Measurements from ENCODE around the gene CRYBG1. TPM values are rescaled to one million over a fixed set of nuclear protein-coding genes. Genes with fewer than 3 reads are reported as not detected.

CRYBG1 gene
- total RNA-seq, 2 donors from 2014 or later: 10.1 to 11.5 TPM

GRCh38 chr6:106444777-106445507, 84.4 kb downstream of the CRYBG1 start:
- H3K9me3 ChIP-seq: no peaks in the 10 kb centered on the region
- no peak overlapping the region for H3K27ac ChIP-seq
- no peaks in the 10 kb centered on the region for H3K36me3 ChIP-seq (replicated peaks in 1 of 2; ENCODE audit: insufficient read depth in 1 of 2, low read depth in 2 of 2)
- no peaks in the 10 kb centered on the region for H3K27me3 ChIP-seq
- H3K4me1 ChIP-seq: no peaks in the 10 kb centered on the region
- H3K4me3 ChIP-seq: no peak overlapping the region
- peak in 2 of 4 donors; percentile 27 to 54 for DNase-seq
- TF ChIP-seq POLR2A (IDR thresholded peaks at IDR 0.05): no peak
- TF ChIP-seq, protein P1, sequence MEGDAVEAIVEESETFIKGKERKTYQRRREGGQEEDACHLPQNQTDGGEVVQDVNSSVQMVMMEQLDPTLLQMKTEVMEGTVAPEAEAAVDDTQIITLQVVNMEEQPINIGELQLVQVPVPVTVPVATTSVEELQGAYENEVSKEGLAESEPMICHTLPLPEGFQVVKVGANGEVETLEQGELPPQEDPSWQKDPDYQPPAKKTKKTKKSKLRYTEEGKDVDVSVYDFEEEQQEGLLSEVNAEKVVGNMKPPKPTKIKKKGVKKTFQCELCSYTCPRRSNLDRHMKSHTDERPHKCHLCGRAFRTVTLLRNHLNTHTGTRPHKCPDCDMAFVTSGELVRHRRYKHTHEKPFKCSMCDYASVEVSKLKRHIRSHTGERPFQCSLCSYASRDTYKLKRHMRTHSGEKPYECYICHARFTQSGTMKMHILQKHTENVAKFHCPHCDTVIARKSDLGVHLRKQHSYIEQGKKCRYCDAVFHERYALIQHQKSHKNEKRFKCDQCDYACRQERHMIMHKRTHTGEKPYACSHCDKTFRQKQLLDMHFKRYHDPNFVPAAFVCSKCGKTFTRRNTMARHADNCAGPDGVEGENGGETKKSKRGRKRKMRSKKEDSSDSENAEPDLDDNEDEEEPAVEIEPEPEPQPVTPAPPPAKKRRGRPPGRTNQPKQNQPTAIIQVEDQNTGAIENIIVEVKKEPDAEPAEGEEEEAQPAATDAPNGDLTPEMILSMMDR (IDR thresholded peaks at IDR 0.05): peak; percentile 51 to 93 (median 83)
- peak; percentile 70 for ATAC-seq
- WGBS, 2 donors: 14 to 29% methylated on average over 4 of the region's 4 CpGs
- intact Hi-C loops (cut with DNase I): loop anchor here (5.0 to 10.0 kb wide), 3 partner anchors 70 to 550 kb away; no protein-coding TSS in a partner anchor

DNA sequence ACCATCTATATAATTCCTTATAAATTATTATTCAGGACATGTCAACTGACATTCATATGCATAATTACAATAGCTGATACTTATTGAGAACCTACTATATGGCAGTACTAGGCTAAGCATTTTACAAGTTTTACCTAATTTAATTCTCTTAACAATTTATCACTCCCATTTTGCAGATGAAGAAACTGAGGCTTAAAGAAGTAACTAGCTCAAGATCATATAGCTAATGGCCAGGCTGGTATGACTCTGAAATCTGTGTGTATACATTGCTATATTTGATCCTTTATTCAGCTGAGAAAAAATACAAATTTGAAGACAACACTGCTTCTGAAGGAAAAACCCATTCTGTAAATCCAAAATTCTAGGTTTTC, 85.0 kb downstream of the CRYBG1 start:
- ATAC-seq (no peak), DNase-seq (no peak)
- no peaks in the 10 kb centered on the region for H3K27me3 ChIP-seq
- H3K27ac ChIP-seq: no peak overlapping the region
- H3K4me1 ChIP-seq: no peaks in the 10 kb centered on the region
- no peaks in the 10 kb centered on the region for H3K9me3 ChIP-seq
- no peak overlapping the region for H3K4me3 ChIP-seq
- TF ChIP-seq, protein P1 (IDR thresholded peaks at IDR 0.05): no peak
- TF ChIP-seq POLR2A (IDR thresholded peaks at IDR 0.05): no peak
- H3K36me3 ChIP-seq (replicated peaks in 1 of 2; ENCODE audit: insufficient read depth in 1 of 2, low read depth in 2 of 2): no peaks in the 10 kb centered on the region
- intact Hi-C loops (cut with DNase I): loop anchor here (5.0 to 10.0 kb wide), 3 partner anchors 69 to 549 kb away; no protein-coding TSS in a partner anchor

DNA sequence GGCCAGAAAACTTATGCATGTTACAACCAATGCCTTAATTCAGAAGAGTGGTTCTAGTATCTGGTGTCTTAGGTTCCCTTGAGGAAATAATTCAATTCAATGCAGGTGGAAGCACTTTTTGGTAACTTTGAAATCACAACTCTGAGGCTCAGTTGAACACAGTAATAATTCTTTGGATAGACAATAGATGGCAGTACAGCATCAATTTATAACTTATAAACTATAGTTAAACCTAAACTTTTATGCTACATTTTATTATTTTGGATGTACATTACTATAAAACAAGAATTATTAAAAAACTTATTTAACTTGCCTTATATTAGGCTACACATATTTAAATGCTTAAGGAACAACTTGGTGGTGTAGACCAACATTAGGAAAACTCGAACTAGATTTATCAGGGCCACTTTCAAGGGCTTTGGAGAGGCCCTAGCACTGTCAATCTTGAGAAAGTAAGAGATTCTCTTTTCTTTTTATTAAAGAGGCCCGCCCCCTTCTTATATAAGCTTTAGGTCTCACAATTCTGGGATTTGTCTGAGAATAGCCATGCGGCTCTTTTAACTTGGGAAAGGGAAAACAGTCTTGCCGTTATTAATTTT, 85.9 kb downstream of the CRYBG1 start:
- Histone ChIP-seq H3K27ac (no peak overlapping the region), H3K9me3 (no peaks in the 10 kb centered on the region), H3K36me3 (replicated peaks in 1 of 2; ENCODE audit: insufficient read depth in 1 of 2, low read depth in 2 of 2) (no peaks in the 10 kb centered on the region), H3K4me3 (no peak overlapping the region), H3K4me1 (no peaks in the 10 kb centered on the region), H3K27me3 (no peaks in the 10 kb centered on the region)
- 31 to 34% methylated on average over 4 of the region's 4 CpGs for WGBS, 2 donors
- ATAC-seq (no peak), DNase-seq (no peak)
- TF ChIP-seq, protein P1 (IDR thresholded peaks at IDR 0.05): peak; percentile 17 to 59 (median 51)
- no peak for TF ChIP-seq POLR2A (IDR thresholded peaks at IDR 0.05)
- intact Hi-C loops (cut with DNase I): loop anchor here (5.0 to 10.0 kb wide), 3 partner anchors 68 to 548 kb away; no protein-coding TSS in a partner anchor

GRCh38 chr6:106446983-106447382, 86.5 kb downstream of the CRYBG1 start:
- ATAC-seq: peak; percentile 50
- intact Hi-C loops (cut with DNase I): loop anchor here (5.0 to 10.0 kb wide), 3 partner anchors 68 to 548 kb away; no protein-coding TSS in a partner anchor
- no peak overlapping the region for H3K27ac ChIP-seq
- H3K36me3 ChIP-seq (replicated peaks in 1 of 2; ENCODE audit: insufficient read depth in 1 of 2, low read depth in 2 of 2): no peaks in the 10 kb centered on the region
- no peak overlapping the region for H3K4me3 ChIP-seq
- no peaks in the 10 kb centered on the region for H3K9me3 ChIP-seq
- no peaks in the 10 kb centered on the region for H3K4me1 ChIP-seq
- no peaks in the 10 kb centered on the region for H3K27me3 ChIP-seq
- no peak for TF ChIP-seq POLR2A (IDR thresholded peaks at IDR 0.05)
- TF ChIP-seq, protein P1 (IDR thresholded peaks at IDR 0.05): no peak
- 11 to 12% methylated on average over 2 of the region's 2 CpGs for WGBS, 2 donors
- no peak for DNase-seq

All from body of pancreas (tissue), 4 donors.